CD4-positive, alpha-beta T cell treated with Interleukin-12 subunit alpha and Interleukin-12 subunit beta, for 1 hour (primary cell): ENCODE measurements around the gene STK32A.

Source experiments
- DNase-seq: peaks from one replicate; pipeline ENCODE4 v3.0.0-alpha.2; 2020

The STK32A gene

DNA sequence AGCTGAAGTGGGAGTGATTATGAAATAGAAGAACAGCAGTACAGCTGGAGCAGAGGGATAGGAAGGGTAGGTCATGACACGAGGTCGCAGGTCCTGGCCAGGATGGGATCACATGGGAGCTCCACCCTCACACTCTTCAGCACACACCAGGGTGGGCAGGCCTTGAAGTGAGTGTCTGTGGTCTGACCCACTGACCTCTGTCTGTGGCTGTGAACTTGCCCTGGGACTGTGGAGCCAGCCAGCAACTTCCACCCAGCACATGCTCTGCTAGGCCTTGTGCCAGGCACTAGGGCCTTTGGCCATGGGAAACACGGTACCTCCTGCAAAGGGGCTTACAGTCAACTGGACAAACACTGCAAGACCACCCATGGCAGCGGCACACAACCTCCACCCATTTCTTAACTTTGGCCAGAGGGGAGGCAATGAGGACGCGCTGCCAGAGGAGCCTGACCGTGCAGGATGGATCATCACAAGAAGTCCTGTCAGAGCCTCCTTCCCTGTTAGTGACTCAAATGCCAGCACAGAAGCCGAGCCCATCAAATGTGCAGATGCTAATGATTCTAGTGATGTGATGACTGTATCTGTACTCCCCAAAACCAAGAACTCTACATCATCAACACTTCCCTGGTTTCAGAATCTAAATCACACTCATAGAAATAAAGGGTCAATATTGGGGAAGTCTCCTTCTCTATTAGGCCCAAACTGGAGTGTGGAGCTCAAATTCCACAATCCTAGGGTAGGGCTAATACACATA is 161.4 kb downstream of the STK32A start:
- DNase-seq: no peak

DNA sequence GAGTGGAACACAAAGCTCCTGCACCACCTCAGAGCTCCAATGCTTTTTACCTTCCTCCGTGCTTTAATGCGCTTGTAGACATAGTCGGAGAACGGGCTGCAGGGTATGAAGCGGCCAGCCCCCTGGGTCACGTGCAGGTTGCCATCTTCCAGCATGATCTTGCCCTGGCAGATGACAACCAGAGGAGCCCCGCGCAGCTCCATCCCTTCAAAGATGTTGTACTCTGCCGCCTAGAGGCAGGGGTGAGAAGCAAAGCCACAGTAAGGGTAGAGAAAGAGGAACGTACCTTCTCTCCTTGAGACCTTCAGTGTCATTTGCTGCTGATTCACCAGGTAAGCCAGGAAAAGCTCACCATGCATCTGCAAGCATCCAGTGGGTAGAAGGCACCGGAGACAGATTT is 162.8 kb downstream of the STK32A start:
- DNase-seq: no peak

DNA sequence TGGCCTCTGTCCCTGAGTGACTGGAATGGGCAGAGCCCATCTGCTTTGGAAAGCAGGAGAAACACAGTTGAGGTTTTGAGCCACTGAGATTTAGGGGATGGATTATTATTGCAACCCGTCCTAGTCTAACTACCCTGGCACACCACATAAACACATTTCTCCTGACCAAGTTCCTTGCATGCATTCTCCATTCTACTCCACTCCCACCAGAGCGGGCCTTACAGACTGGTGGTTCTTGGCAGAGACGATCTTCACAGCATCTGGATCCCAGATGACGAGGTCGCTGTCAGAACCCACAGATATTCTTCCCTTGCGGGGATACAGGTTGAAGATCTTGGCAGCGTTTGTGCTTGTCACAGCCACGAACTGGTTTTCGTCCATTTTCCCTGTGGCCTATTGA is 164.0 kb downstream of the STK32A start:
- no peak for DNase-seq

GRCh38 chr5:147400126-147400809 is 165.4 kb downstream of the STK32A start:
- DNase-seq: no peak

GRCh38 chr5:147400881-147401280 is 166.1 kb downstream of the STK32A start:
- DNase-seq: no peak

DNA sequence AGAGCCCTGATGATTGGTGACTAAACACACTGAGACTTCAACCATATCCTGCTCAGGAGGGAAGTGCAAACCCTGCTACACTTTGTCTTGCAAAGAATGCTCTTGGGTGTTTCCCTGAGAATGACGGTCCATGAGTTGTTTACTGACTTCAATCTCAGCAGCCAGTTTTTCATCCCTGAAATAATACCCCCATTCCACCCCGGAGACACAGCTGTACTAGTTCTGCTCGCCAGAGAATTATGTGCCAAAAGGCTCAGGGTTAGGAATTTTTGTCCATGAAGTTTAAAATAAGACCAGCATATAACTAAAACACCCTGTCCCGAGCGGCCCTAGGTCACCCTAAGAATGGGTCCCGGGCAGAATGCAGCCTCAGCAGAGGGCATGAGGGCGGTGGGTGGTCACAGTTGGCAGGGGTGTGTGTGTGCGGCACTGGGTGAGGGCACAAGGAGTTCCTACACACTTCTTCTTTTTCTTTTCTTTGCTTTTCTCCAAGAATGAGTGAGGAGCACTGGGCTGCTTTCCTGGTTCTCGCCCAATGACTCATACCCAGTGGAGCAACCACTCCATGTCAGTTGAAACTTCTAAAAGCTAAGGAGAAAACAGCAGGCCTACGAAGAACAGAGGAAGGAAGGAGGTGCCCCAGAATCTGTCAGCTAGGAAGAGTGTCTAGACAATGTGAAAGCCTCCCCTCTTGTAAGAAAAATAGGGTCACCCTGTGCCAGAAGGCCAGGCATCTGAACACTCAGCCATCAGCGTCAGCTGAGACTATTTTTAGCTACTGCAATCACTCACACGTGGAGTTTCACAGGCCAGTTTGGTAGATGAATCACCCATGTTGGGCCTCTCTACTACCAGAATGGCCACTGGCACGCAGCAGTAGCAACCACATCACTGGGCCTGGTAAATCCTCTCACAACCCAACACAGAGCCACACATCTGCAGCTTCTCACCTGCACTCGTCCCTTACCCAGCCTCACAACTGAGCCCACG is 169.1 kb downstream of the STK32A start:
- no peak for DNase-seq

DNA sequence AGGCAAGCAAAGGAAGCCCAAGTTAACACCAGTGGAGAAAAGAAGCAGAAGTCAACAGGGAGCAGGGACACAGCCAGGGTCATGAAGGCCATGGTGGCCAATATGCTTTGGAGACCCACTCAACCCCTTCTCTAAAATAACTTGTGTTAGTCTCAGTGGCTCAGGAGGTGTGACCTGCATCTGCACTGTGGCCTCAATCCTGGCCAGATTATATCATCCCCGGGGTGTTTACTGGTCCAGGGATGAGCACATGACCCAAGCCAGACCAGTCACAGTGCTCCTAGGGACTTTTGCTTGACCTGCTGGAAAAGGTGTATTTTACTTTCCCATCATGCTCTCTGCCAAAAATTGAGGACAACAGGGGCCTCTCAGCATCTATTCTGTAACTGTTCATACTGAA is 169.9 kb downstream of the STK32A start:
- DNase-seq: no peak

- DNase-seq: no peak
These were observed 171.8 kb downstream of the STK32A start for GRCh38 chr5:147406636-147407035.

GRCh38 chr5:147407094-147407681 is 172.4 kb downstream of the STK32A start:
- DNase-seq: no peak

DNA sequence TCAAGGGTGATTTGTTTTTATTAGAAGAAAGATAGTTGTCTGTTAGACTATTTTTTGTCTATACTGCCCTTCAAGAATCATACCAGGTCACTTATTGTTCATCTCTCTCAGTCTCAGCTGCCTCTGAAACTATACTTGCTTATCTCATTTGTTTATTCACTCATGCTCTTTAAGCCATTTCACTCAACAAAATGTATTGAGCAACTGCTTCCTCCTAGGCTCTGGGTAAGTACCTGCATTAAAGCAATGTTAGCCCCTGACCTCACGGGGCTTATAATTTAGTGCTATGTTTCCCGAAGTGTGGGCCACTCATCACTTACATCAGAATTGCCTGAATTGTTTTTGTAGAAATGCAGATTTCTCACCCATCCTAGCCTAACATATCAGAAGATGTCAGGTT is 174.2 kb downstream of the STK32A start:
- no peak for DNase-seq

GRCh38 chr5:147410496-147411358 is 175.9 kb downstream of the STK32A start:
- no peak for DNase-seq

DNA sequence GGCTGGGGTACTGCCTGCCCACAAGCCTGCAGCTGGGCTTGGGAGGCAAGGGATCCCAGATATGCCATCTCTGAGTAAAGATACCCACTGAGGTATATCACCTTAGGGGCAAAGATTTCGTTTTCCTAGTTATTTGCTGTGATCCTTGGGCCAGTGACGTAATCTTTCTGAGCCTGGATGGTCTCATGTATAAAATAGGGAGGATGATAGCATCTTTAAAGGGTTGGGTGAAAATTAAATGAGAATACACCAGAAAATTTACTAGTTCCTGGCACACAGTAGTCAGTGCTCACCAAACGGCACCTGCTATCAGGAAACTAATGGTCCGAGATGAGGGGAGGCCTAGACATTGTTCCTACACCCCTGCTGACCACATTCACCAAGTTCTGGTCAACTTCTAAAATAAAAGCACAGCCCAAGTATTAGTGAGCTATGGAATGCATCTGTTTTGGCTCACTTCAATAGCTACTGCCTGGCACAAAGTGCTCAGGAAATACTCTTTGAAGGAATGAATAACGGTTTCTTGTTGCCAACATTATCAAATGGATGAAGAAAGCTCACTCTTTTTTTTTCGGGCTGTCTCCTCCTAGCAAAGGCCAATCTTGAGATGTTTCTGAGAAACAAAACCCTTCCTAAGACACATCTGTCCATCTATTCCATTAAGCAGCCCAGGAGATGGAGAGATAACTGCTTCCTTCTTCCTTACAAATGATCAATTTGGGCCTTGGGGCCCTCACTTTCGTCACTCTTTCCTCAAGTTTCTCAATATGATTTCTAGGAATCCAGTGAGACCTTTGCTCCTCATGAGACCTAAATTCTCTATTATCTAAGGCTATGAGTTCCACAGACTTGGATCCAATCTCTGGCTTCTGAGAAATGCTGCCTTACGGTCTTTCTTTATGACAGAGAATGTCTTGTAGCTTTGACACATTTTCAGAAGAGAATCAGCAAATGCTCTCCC is 176.8 kb downstream of the STK32A start:
- DNase-seq: no peak

- no peak for DNase-seq
These were observed 177.7 kb downstream of the STK32A start for GRCh38 chr5:147412561-147412960.

GRCh38 chr5:147413266-147413665 is 178.4 kb downstream of the STK32A start:
- DNase-seq: no peak

GRCh38 chr5:147415651-147416050 is 180.8 kb downstream of the STK32A start:
- DNase-seq: no peak

DNA sequence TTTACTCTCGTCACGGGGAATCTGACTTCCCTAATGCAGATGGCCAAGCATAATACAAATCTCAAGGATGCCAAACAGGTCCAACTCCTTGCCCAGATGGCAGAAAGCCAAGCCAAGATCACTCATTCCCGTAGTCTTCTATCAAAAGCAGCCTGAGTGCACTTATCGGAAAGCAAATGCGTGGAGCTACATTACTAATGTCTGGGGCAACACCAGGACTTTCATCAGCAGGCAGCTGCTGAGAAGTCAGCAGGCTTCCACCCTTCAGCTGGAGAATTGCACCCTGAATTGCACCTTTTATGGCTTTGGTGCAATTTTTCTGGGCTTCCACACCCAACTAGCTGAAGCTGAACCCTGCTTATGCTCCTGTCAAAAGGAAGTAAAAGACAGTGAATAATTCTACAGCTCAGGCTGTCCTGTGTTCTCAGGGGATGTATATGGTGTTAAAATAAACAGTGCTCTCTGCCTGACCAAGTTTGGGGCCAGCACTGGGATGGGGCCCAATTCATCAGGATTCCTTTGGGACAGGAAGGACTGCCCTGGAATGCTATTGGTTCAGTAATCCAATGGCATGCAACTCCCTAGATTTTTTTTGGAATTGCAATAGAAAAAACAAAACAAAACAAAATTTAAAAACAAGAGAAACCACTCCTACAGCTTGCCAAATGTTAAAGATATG is 182.4 kb downstream of the STK32A start:
- no peak for DNase-seq

DNA sequence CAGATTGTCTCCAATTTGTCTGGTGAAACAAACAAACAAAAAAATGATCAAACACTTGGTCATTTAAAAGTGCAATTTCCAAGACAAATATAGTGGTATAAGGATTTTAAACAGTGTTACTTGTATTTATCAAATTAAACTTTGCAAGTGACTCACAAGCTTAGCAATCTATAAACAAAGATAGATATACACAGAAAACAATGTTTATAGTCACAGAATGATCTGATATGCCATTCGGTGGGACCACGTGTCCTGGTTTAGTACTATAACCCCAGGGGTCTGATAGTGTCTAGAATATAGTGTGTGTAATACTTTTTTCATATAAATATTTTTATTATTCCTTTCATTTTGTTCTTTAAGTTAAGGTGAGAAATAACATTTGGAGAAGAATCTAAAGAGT is 183.8 kb downstream of the STK32A start:
- DNase-seq: no peak

DNA sequence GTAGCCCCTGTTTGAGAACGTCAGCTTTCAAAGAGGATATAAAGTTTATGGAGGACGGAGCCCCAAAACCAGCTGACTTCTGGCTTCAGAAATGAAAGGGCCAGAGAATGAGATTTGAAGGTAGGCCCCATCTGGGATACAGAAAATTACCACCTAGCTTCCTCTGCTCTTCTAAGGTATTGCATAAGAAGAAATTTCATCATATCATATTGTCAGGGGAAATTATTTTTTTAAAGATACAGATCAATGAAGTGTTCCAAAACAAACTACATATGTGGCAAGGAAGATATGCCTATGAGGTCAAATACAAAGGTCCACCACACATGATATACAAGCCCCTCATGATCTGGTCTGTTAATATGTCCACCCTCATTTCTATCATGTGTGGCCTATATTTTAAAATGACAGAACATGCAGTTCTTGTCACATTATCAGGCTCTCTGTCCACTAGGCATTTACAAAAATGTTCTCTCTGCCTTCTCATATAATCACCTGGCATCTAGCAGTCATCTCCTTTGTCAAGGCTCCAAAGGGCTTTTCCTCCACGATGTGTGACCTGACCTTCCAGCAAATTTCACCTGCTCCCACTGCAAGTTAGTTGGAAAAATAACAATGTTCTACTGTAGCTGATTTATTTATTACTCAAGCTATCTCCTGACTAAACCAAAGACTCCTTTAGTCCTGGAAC is 192.0 kb downstream of the STK32A start:
- DNase-seq: no peak
